Measurements from ENCODE around the gene PRR35.

Gene PRR35

GRCh38 chr16:557463-558297 is 2.5 kb upstream of the PRR35 start:
- no peaks in the 10 kb centered on the region; the same call in 1 of the 2 replicates for H4K20me1 ChIP-seq (ENCODE audit: control insufficient read depth, insufficient read depth, low read depth, low read length)
- H3K4me3 ChIP-seq (ENCODE audit: low read length) = no peak overlapping the region
- H3K4me2 ChIP-seq (ENCODE audit: low read length) = no peak overlapping the region
- H3K27ac ChIP-seq (ENCODE audit: low read depth, low read length) = no peak overlapping the region
- H3K4me1 ChIP-seq (ENCODE audit: control insufficient read depth, low read length) = peaks cover 8% of the 10 kb centered on the region
- H3K79me2 ChIP-seq (ENCODE audit: control insufficient read depth, low read length) = no peaks in the 10 kb centered on the region
- no peaks in the 10 kb centered on the region for H3F3A ChIP-seq (ENCODE audit: control insufficient read depth, insufficient read depth)
- no peaks in the 10 kb centered on the region for H3K36me3 ChIP-seq (ENCODE audit: control insufficient read depth, low read length)
- H3K9me3 ChIP-seq (ENCODE audit: control insufficient read depth, insufficient read depth, low read length) = no peaks in the 10 kb centered on the region
- no peaks in the 10 kb centered on the region for H3K9me2 ChIP-seq (replicated peaks; ENCODE audit: control insufficient read depth, low read length)
- peaks cover 6% of the 10 kb centered on the region for H3K27me3 ChIP-seq (ENCODE audit: control insufficient read depth, low read length)
- TF ChIP-seq CTCF (IDR thresholded peaks at IDR 0.05; ENCODE audit: low read depth, low read length, poor library complexity, severe bottlenecking) = no peak
- TF ChIP-seq EZH2phosphoT487 (IDR thresholded peaks at IDR 0.05; ENCODE audit: borderline replicate concordance, low read length) = no peak

- Histone ChIP-seq H3K27me3 (ENCODE audit: control insufficient read depth, low read length) (peaks cover 6% of the 10 kb centered on the region), H3K9me3 (ENCODE audit: control insufficient read depth, insufficient read depth, low read length) (no peaks in the 10 kb centered on the region), H4K20me1 (ENCODE audit: control insufficient read depth, insufficient read depth, low read depth, low read length) (no peaks in the 10 kb centered on the region; the same call in 1 of the 2 replicates), H3F3A (ENCODE audit: control insufficient read depth, insufficient read depth) (no peaks in the 10 kb centered on the region), H3K4me3 (ENCODE audit: low read length) (no peak overlapping the region), H3K36me3 (ENCODE audit: control insufficient read depth, low read length) (no peaks in the 10 kb centered on the region), H3K79me2 (ENCODE audit: control insufficient read depth, low read length) (no peaks in the 10 kb centered on the region), H3K4me1 (ENCODE audit: control insufficient read depth, low read length) (peaks cover 8% of the 10 kb centered on the region), H3K27ac (ENCODE audit: low read depth, low read length) (no peak overlapping the region), H3K4me2 (ENCODE audit: low read length) (no peak overlapping the region), H3K9me2 (replicated peaks; ENCODE audit: control insufficient read depth, low read length) (no peaks in the 10 kb centered on the region)
- TF ChIP-seq CTCF (IDR thresholded peaks at IDR 0.05; ENCODE audit: low read depth, low read length, poor library complexity, severe bottlenecking) = no peak
- no peak for TF ChIP-seq EZH2phosphoT487 (IDR thresholded peaks at IDR 0.05; ENCODE audit: borderline replicate concordance, low read length)
Observed at GRCh38 chr16:558298-559020, 1.7 kb upstream of the PRR35 start.

- Histone ChIP-seq H3K4me2 (ENCODE audit: low read length) (no peak overlapping the region), H4K20me1 (ENCODE audit: control insufficient read depth, insufficient read depth, low read depth, low read length) (no peaks in the 10 kb centered on the region; the same call in 1 of the 2 replicates), H3K36me3 (ENCODE audit: control insufficient read depth, low read length) (no peaks in the 10 kb centered on the region), H3K79me2 (ENCODE audit: control insufficient read depth, low read length) (no peaks in the 10 kb centered on the region), H3K27ac (ENCODE audit: low read depth, low read length) (no peak overlapping the region), H3K4me3 (ENCODE audit: low read length) (no peak overlapping the region), H3K4me1 (ENCODE audit: control insufficient read depth, low read length) (peaks cover 8% of the 10 kb centered on the region), H3K9me3 (ENCODE audit: control insufficient read depth, insufficient read depth, low read length) (no peaks in the 10 kb centered on the region), H3K9me2 (replicated peaks; ENCODE audit: control insufficient read depth, low read length) (no peaks in the 10 kb centered on the region), H3F3A (ENCODE audit: control insufficient read depth, insufficient read depth) (no peaks in the 10 kb centered on the region), H3K27me3 (ENCODE audit: control insufficient read depth, low read length) (peaks cover 6% of the 10 kb centered on the region)
- TF ChIP-seq EZH2phosphoT487 (IDR thresholded peaks at IDR 0.05; ENCODE audit: borderline replicate concordance, low read length) = no peak
- no peak for TF ChIP-seq CTCF (IDR thresholded peaks at IDR 0.05; ENCODE audit: low read depth, low read length, poor library complexity, severe bottlenecking)
Observed at GRCh38 chr16:559021-559380, 1.2 kb upstream of the PRR35 start.

All from DOHH2 (cell line).